ENCODE measurements around the gene MYBPC3.

The MYBPC3 gene

GRCh38 chr11:47352556-47352955 lies at the start of gene MYBPC3:
Gene MYBPC3 (minus strand): TSS chr11:47352702. CDS start chr11:47352647, 55 bp downstream.
- DNase-seq, result no peak

GRCh38 chr11:47400768-47401279 lies 48.3 kb upstream of the MYBPC3 start:
- peak; percentile 25 for DNase-seq

GRCh38 chr11:47399860-47400767 lies 47.6 kb upstream of the MYBPC3 start:
- DNase-seq, result peak; percentile 24

- DNase-seq, result no peak
These were observed 46.0 kb upstream of the MYBPC3 start for GRCh38 chr11:47398551-47398950.

DNA sequence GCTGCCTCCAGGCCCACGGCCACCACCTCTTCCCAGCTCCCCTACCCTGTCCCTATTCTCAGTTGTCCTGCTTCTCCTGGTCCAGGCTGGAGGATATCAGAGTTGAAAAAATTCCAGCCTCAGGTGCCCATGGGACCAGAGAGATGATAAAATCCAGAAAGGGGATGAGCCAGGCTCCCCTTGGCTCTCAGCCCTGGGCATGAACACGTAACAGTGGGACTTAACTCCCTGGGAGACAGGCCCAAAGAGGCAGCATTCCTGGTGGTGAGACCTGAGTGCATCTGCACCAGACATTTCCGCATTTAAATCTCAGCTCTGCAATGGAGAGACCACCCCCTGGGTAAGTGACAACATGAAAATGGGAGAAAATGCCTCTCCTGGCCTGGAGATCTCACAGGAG lies 45.5 kb upstream of the MYBPC3 start:
- no peak for DNase-seq

DNA sequence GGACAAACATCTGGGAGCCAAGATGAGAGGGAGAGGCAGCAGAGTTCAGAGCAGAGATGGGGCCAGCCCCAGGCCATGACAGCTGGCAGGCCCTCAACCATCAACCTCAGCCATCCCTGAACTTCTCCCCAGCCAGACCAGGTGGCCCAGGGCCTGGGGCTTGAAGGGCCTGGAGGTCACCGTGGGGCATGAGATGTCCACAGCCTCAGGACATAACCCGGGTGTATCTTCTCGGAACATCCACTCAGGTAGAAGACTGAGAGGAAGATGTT lies 43.5 kb upstream of the MYBPC3 start:
- no peak for DNase-seq

DNA sequence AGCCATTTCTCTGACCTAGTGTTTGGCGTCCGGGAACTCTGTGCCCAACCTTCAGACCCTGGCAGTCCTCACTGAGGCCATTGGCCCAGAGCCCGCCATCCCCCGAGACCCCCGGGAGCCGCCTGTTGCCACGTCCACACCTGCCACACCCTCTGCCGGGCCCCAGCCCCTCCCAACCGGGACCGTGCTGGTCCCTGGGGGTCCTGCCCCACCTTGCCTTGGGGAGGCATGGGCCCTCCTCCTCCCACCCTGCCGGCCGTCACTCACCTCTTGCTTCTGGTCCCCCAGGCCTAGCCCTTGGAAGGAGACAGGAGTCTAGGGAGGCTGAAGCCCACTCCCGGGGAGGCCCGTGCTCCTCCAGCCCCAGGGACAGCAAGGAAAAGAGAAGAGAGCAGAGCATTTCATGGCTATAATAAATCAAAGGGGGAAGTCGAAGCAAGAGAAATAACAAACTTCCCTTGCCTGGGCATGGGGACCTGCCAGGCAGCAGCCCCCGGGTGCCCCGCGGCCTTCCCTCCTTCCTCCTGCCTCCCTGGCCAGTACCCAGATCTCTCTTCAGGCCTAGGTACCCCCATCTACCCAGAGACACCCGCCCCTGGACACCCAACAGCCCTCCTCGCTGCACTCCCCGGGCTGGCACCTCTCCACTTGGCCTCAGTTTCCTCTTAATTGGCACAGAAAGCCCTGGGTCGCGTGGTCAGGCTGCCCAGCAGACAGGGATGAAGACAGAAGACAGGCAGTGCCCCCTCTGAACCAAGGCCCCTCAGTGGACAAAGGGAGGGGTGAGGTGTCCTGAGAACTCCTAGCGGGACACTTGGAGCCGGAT lies 42.9 kb upstream of the MYBPC3 start:
- DNase-seq, result no peak

GRCh38 chr11:47394322-47395222 lies 42.1 kb upstream of the MYBPC3 start:
- no peak for DNase-seq

DNA sequence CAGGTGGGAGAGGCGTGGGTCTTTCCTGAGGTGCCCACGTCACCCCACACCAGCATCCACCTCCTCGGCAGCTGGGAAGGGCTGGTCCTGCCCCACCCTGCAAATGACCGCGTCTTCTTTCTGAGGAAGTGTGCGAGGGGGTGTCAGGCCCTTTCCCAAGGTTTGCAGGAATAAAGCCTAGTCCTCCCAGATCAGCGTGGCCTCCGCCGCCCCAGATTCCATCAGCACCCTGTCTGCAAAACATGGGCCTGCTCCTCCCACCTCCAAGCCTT lies 41.5 kb upstream of the MYBPC3 start:
- DNase-seq, result no peak

GRCh38 chr11:47393163-47394049 lies 40.9 kb upstream of the MYBPC3 start:
- DNase-seq, result peak; percentile 20

GRCh38 chr11:47392546-47393162 lies 40.2 kb upstream of the MYBPC3 start:
- DNase-seq, result no peak

DNA sequence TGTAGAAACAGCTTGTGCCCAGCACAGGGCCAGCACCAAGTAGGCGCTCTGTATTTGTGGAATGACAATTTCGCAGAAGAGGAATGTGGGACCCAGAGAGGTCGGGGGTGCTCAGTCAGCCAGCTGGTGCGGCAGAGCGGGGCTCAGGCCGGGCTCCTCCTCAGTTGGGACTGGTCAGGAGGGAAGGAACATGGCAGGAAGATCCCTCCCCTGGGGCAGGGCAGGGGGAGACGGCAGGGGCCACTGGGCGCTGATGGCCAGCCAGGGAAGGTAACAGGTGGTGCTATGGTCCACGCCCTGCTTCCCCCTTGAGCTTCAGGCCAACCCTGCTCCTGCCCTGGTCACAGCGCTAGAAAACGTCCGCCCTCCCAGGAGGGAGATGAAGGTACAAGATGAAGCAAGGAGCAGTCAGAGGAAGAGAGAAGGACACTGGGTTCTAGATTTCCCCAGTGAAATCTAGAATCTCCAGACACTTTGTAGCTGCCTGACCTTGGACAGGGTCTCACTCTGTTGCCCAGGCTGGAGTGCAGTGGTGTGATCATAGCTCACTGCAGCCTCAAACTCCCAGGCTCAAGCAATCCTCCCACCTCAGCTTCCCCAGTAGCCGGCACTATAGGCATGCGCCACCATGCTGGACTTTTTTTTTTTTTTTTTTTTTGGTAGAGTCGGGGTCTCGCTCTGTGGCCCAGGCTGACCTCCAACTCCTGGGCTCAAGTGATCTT lies 39.4 kb upstream of the MYBPC3 start:
- no peak for DNase-seq

GRCh38 chr11:47391077-47391583 lies 38.6 kb upstream of the MYBPC3 start:
- DNase-seq, result no peak

- DNase-seq, result no peak
These were observed 37.9 kb upstream of the MYBPC3 start for GRCh38 chr11:47390422-47390760.

DNA sequence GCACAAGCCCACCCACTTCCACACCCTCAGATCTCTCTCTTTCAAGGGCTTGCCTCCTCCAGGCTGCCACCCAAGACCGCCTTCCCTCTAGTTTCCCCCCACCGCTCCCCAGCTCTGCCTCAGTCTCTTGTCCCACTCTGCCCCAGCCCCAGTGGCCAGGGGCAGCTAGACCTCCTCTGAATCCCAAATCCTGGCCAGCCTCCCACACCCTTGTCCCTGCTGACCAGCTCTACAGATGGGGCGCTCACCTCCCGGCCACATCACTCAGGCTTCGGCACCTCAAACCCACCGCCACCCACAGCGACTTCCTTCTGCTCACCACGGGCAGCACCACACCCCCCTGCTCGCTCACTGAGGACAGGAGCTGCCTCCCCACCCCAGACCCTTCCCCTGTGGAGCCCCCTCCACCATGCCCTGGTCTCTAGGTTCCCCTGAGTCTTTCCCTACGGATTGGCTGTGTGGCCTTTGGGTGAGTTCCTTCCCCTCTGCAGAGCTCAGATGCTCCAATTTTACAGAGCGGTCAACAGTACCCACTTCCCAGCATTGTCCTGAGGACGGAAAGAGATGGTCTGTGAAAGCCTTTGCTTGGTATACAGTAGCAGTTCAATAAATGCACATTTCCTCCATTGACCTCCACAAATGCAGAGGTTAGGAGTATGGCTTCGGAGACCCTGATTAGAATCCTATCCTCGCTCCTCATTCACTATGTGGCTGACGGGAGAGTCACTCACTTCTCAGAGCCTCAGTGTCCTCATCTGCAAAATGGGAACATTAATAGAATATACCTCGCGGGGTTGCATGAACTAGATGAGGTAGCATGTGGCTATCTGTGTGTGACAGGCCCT lies 37.3 kb upstream of the MYBPC3 start:
- no peak for DNase-seq

DNA sequence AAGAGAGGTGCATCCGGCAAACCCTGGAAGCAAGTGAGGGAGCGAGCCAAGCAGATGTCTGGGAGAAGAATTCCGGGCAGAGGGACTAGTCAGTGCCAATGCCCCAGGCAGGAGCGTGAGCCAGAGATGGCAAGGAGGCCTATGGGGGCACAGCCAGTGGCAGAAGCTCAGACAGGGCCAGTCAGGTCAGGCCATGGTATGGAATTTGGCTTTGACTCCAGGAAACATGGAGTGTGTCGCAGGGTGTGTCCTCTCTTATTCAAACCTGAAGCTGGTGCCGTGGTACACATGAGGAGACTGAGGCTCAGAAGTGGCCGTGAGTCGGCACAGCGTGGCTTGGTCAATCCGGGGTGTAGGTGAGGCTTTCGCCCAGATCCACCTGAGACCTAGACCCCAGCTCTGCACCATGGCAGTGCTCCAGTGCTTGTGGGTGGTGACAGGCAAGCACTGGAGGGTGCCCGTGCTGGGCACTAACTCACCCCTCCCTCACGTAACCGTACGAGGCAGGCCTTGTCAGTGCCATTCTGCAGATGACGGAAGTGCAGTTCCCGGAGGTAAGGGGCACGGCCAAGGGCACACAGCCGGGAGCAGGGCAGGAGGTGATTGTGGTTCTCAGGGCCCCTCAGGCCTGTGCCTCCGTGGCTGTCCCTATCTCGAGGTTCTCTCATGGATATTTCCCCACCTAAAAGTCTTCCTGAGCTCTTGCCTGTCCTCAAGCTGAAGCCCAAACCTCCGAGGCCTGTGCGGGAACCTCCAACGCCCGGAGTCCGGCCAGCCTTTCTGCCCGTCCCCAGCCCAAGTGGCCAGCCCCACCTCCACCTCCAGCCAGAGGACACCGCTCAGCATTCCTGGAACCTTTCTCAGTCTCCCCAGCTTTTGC lies 36.4 kb upstream of the MYBPC3 start:
- DNase-seq, result no peak

DNA sequence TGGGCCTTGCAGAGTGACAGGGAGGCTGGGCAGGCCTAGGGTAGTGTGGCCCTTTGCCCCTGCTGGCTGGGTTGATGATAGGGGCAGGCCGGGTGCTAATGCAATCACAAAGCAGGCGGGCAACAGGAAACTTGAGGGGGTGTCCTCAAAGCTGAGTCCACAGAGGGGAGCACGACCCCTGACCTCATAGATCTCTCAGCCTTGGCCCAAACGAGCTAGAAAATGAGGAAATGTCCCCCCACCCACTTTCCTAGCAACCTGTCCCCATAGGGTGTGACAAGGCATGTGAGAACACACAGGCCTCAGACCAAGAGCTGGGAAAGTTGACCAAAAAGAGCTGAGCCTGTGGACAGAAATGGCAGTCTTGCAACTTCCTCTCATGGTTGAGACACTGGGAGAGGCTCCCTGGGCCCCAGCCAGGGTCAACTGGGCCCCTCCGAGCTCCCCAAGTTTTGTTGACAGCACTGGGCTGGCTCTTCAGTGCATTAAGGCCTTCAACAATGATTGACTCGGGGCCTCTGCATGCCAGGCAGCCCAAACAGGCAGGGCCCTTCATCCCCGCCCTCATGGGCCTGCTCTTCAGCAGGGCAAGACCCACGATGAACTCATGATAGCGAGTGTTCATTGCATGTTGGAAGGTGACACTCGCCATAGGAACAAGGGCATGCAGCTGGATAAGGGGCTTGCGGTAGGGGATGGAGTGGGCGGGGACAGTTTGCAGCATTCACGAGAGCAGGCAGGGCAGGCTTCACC lies 35.6 kb upstream of the MYBPC3 start:
- no peak for DNase-seq

GRCh38 chr11:47384498-47384897 lies 32.0 kb upstream of the MYBPC3 start:
- no peak for DNase-seq

Measured in DMS53 (cell line).